Activated naive CD8-positive, alpha-beta T cell treated with anti-CD3 and anti-CD28 coated beads for 36 hours (primary cell): Measurements from ENCODE around the gene GNAZ. TPM values are rescaled to one million over a fixed set of nuclear protein-coding genes. Genes with fewer than 3 reads are reported as not detected.

Experiments used
- DNase-seq: peaks from one replicate; pipeline ENCODE4 v3.0.0; 2021
- H3K27ac Mint-ChIP-seq: one replicate; pipeline ENCODE4 v1.8.0; 2022; ENCODE audit warnings: mild to moderate bottlenecking, moderate library complexity, mixed read lengths
- H3K27me3 Mint-ChIP-seq: one replicate; pipeline ENCODE4 v1.8.0; 2022; ENCODE audit warnings: mild to moderate bottlenecking, mixed read lengths
- H3K36me3 Mint-ChIP-seq: one replicate; pipeline ENCODE4 v1.8.0; 2021; ENCODE audit warnings: mild to moderate bottlenecking, mixed read lengths
- H3K4me1 Mint-ChIP-seq: one replicate; pipeline ENCODE4 v1.8.0; 2021; ENCODE audit warnings: mixed read lengths
- H3K4me3 Mint-ChIP-seq: one replicate; pipeline ENCODE4 v1.8.0; 2022; ENCODE audit warnings: mild to moderate bottlenecking, moderate library complexity, mixed read lengths
- H3K9me3 Mint-ChIP-seq: one replicate; pipeline ENCODE4 v1.8.0; 2022; ENCODE audit warnings: mixed read lengths
- total RNA-seq, 2 experiments: library from RNA; stranded (reverse); gene quantifications; one replicate each; pipeline ENCODE4 v1.2.3, GENCODE V29; 2021

GNAZ gene
- total RNA-seq, 2 experiments from 2014 or later = 0.43 to 0.54 TPM

DNA sequence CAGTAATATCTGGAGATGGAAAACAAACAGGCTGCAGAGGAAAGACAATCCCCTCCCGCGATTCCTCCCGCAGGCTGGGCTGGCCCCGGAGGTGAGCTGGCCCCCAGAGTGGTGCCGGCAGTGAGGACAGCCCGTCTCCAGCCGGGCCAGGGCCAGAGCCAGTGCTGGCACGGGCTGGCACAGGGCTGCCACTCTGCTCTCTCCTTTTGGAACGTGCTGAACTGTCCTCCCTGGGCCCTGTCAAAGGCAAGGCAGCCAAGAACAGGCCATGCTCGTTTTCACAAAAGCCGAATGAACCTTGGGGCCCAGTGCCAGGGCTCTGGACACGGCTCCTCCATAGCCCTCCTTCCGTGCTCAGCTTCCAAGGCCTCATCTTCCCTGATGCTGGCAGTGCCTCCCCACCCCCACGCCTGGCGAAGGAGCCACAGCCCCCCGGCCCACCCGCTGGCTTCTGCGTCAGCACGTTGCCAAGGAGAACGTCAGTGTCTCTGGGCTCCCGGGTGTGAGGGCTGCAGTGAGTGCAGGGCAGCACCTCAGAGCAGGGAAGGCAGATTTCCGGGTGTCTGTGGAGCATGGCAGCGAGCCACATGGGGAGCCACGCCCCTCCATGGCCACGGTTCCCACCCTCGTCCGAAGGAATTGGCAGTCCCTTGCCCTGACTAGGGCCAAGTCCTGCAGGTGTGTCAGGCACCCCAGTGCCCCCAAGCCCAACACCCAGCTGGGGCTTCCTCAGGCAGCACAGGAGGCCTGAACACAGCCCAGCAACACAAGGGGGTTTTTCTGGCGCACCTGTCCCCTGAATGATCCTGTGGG lies 28.6 kb downstream of the GNAZ start:
- Mint-ChIP-seq H3K36me3 (no peaks in the 10 kb centered on the region), H3K27ac (no peak overlapping the region), H3K9me3 (no peaks in the 10 kb centered on the region), H3K4me3 (no peak overlapping the region), H3K27me3 (no peaks in the 10 kb centered on the region), H3K4me1 (no peaks in the 10 kb centered on the region)
- DNase-seq = no peak

DNA sequence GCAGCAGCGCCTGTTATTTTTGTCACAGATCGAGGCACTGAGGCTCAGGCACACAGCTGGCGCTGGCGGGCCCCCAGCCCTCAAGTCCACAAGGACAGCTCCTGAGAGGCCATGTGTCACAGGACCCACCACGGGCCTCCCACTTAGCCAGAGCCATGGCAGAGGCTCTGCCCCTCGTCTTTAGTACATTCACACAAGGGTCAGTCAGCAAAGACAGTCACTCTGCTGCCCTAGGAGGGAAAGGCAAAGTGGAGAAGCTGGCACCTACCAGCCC lies 29.1 kb downstream of the GNAZ start:
- no peak overlapping the region for H3K4me3 Mint-ChIP-seq

DNA sequence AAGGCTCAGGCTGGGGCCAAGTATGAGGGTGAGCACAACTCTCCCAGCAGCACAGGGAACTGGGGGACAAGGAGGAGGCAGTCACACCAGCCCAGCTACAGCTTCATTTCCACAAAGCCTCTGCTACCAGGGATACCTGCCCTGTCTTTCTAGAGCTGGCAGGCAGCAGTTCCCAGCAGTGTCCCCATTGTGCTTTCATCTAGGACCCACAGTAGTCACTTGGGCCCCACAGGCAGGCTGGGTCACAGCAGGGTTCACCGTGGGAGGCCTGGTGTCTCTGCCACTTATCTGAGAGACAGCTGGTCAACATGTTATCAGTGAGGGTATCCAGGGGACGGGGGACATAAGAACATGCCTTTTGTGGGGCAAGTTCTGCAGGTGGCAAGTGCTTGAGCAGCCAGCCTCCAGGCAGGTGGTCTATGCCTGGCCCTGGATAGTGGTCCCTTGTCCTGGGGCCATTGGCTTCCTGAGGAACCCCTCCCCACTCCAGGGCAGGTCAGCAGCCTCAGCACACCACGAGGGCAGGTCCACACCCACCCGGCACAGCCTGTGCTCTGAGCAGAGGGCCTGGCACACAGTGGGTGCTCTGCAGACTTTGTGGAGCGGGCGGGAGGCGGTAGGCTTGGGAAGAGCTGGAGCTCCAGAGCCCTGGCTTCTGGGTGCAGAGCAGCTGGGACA lies 29.9 kb downstream of the GNAZ start:
- H3K27me3 Mint-ChIP-seq = no peaks in the 10 kb centered on the region
- DNase-seq = no peak

More for the DNA sequence above, 29.1 kb downstream of the GNAZ start:
- Mint-ChIP-seq H3K36me3 (no peaks in the 10 kb centered on the region), H3K27ac (no peak overlapping the region), H3K9me3 (no peaks in the 10 kb centered on the region), H3K4me1 (no peaks in the 10 kb centered on the region), H3K27me3 (no peaks in the 10 kb centered on the region)
- DNase-seq = no peak

DNA sequence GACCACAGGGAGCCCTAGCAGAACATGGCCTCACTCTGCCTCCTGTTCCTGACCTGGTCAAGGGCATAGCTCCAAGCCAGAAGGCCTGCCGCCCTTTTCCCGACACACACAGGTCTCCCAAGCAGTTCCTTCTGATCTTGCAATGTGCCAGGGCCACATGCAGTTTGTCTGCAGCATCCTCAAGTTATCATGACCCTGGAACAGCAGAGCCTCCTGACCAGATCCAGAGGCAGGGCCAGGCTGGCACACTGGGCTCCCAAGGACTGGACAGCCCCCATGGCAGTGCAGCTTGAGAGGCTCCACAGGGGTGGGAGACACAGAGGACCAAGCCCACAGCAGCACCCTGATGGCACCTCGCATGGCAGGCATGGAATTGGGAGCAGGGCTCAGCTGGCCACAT lies 31.2 kb downstream of the GNAZ start:
- Mint-ChIP-seq H3K27ac (no peak overlapping the region), H3K9me3 (no peaks in the 10 kb centered on the region), H3K36me3 (no peaks in the 10 kb centered on the region), H3K27me3 (no peaks in the 10 kb centered on the region), H3K4me3 (no peak overlapping the region), H3K4me1 (no peaks in the 10 kb centered on the region)
- no peak for DNase-seq

More for the DNA sequence above, 29.9 kb downstream of the GNAZ start:
- no peak overlapping the region for H3K27ac Mint-ChIP-seq
- H3K9me3 Mint-ChIP-seq = no peaks in the 10 kb centered on the region
- H3K4me1 Mint-ChIP-seq = no peaks in the 10 kb centered on the region
- no peak overlapping the region for H3K4me3 Mint-ChIP-seq
- H3K36me3 Mint-ChIP-seq = no peaks in the 10 kb centered on the region

DNA sequence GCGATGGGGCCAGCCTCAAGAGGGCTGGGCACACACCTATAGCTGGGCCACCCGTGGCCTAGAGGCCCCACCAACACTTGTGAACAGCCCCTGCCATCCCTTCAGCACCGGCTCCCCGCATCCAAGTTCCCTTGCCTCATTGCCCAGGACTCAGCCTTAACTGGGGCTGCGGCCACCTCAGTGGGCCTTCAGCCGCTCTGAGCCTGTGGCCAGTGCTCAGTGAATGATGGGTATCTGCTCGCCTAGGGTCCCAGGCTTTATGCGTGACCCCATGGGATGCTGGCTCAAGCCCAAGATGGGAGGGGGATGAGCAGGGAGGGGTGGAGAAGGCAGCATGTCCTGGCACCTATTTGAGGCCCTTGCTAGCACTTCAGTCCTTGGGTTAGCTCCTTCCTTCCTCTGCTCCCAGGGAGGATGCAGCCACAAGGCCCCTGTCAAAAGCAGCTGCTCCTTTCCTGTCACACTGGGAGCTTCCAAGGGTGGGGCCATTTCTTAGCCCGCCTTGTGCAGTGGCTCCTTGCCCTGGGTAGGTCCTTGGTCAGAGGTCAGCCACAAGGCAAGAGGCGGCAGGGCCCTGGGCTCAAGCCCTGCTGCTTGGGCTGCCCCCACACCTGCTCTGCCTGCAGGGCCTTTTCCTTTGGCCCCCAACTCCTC lies 31.8 kb downstream of the GNAZ start:
- H3K9me3 Mint-ChIP-seq = no peaks in the 10 kb centered on the region
- DNase-seq = no peak
- H3K4me3 Mint-ChIP-seq = no peak overlapping the region
- H3K4me1 Mint-ChIP-seq = no peaks in the 10 kb centered on the region
- no peak overlapping the region for H3K27ac Mint-ChIP-seq
- no peaks in the 10 kb centered on the region for H3K27me3 Mint-ChIP-seq
- no peaks in the 10 kb centered on the region for H3K36me3 Mint-ChIP-seq

DNA sequence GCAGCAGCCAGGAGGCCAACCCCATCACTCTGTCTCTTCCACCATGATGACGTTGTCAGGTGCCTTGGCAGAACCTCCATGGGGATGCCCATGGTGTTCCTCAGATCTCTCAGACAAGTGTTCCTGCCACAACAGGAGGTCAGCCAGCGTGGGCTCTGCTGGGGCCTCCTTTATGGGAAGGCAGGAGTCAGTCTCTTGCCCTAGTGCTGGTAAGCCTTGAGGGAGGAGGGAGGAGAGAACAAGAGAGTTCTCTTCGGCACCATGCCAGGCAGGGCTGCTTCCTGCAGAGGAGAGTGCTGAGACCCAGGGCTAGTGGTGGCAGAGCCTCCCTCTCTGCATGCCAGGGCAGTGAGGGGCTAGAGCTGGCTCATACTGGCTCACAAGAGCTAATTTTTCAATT lies 32.5 kb downstream of the GNAZ start:
- no peak overlapping the region for H3K4me3 Mint-ChIP-seq
- no peaks in the 10 kb centered on the region for H3K27me3 Mint-ChIP-seq

DNA sequence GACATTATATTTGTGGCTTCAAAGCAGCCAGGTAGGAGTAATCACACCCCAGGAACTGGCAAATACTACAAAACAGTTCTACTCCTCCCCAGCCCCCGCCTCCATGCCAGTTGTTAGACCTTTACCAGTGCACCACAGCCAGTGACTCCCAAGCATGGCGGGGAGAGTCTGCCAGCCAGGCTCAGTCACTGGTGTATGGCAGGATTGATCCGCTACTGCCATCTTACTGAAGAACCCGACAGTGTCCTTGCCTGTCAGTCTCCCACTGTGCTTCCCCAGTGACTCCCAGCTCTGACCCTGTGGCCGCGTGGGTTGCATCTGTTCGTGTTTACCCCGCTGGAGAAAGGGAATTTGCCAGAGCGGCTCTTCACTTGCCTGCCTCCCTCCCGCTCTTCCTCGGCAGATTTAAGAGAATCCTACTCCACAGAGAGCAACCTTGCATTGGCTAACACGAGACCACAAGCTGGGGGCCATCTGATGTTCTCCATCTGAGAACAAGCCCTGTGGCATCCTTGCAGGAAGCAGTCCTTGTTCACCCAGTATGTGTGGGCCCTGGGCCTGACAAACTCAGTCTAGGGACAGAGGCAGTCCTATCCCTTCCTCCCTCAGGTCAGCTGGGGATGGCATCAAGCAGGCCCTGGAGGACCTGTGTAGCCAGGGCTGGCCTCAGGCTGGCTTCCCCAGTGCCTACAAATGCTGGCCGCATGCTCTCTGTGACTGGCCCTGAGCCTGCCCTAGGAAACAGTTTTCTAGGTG lies 33.1 kb downstream of the GNAZ start:
- Mint-ChIP-seq H3K27ac (no peak overlapping the region), H3K27me3 (no peaks in the 10 kb centered on the region), H3K36me3 (no peaks in the 10 kb centered on the region), H3K4me3 (no peak overlapping the region), H3K4me1 (no peaks in the 10 kb centered on the region), H3K9me3 (no peaks in the 10 kb centered on the region)
- no peak for DNase-seq

More for the DNA sequence above, 32.5 kb downstream of the GNAZ start:
- Mint-ChIP-seq H3K36me3 (no peaks in the 10 kb centered on the region), H3K4me1 (no peaks in the 10 kb centered on the region), H3K9me3 (no peaks in the 10 kb centered on the region), H3K27ac (no peak overlapping the region)
- DNase-seq = no peak

DNA sequence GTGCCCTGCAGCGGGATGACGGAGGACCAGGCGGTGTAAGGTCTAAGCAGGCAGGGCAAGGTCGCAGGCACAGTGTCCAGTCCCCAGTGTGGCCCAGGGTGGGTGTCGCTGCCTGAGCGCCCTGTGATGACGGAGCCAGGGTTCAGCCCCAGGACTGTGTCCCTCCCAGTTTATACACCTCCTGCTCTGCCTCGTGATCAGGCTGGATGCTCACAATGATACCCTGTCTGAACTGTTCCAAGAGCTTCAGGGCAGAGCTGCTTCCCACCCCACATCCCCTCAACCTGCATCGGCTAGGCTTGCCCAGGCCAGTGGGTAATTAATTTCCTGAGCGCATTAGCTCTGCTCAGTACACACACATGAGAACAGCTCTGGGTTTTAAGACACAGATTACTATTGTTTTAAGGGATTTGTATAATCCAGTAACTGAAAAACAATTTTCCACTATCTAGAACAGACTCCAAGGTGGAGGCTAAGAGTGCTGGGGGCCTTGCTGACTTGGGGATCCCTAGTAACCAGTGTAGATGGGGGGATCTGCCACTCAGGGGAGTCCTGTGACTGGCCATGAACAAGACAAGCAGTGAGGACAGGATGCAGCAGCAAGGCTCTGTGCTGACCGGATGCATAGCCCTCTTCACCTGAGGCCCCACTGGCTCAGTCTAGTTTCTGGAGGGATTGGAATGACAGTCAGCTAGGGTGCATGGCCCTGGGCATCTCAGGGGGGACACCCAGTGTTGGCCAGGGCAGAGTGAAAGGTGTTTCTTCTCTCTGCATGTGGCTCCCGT lies 34.1 kb downstream of the GNAZ start:
- Mint-ChIP-seq H3K9me3 (no peaks in the 10 kb centered on the region), H3K4me3 (no peak overlapping the region), H3K27me3 (no peaks in the 10 kb centered on the region), H3K36me3 (no peaks in the 10 kb centered on the region), H3K27ac (no peak overlapping the region), H3K4me1 (no peaks in the 10 kb centered on the region)
- DNase-seq = no peak

DNA sequence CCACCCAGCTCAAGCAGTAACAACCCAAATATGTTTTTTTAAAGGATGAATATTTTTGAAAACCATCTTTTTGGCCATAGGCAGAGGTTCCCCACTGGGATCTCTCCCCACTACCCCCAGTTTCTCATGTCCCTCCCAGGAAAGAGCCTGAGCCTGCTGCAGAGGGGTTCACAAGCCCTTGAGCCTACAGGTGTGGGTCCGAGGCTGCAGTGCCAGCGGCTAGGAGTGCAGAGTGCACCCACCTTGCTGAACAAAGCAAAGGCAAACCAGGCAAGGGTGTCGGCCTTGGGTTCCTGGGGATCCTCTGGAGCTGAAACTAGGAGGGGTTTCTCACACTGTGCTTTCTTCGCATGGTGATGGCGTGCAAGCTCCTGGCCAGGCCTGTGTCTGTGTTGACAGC lies 35.0 kb downstream of the GNAZ start:
- Mint-ChIP-seq H3K4me3 (no peak overlapping the region), H3K4me1 (no peaks in the 10 kb centered on the region), H3K27me3 (no peaks in the 10 kb centered on the region), H3K9me3 (no peaks in the 10 kb centered on the region), H3K27ac (no peak overlapping the region), H3K36me3 (no peaks in the 10 kb centered on the region)
- no peak for DNase-seq

DNA sequence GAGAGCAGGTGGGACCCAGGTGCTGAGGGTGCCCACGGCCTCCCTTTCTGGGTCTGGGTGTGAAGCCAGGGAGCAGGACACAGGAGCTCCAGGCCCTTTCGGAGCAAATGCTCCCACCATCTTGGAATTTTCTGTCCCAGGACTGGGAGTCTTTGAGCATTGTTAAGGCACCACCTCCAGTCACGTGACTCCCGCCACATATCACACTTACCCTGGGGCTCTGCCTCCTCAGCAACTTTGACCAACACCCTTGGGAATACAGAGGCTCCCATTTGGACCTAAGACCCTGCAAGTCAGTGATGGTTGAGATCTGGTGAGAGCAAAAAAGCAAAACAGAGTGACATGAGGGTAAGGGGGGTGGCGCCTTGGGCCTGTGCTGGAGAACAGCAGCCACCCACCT lies 35.6 kb downstream of the GNAZ start:
- no peak for DNase-seq
- Mint-ChIP-seq H3K27ac (no peak overlapping the region), H3K4me1 (no peaks in the 10 kb centered on the region), H3K9me3 (no peaks in the 10 kb centered on the region), H3K4me3 (no peak overlapping the region), H3K36me3 (no peaks in the 10 kb centered on the region), H3K27me3 (no peaks in the 10 kb centered on the region)

DNA sequence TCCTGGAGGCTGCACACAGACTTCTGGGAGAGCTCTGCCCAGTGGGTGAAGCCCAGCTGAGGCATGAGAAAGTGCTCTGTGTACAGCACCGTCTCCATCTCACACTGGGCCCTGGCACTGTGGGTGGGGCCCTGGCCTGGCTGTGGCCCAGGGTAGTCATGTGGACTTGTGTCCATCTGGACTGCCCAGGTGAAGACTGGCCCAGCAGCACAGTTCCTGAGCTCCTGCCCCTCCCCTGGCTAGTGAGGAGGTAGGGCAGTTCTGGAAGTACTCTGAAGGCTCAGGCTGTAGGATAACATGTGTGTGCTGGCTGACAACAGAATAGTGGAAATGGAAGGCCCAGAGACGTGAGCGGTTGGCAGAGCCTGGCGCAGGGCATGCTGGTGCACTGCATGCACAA lies 36.0 kb downstream of the GNAZ start:
- no peaks in the 10 kb centered on the region for H3K27me3 Mint-ChIP-seq
- no peak for DNase-seq
- no peak overlapping the region for H3K4me3 Mint-ChIP-seq
- no peaks in the 10 kb centered on the region for H3K9me3 Mint-ChIP-seq
- H3K4me1 Mint-ChIP-seq = no peaks in the 10 kb centered on the region
- no peak overlapping the region for H3K27ac Mint-ChIP-seq
- no peaks in the 10 kb centered on the region for H3K36me3 Mint-ChIP-seq

DNA sequence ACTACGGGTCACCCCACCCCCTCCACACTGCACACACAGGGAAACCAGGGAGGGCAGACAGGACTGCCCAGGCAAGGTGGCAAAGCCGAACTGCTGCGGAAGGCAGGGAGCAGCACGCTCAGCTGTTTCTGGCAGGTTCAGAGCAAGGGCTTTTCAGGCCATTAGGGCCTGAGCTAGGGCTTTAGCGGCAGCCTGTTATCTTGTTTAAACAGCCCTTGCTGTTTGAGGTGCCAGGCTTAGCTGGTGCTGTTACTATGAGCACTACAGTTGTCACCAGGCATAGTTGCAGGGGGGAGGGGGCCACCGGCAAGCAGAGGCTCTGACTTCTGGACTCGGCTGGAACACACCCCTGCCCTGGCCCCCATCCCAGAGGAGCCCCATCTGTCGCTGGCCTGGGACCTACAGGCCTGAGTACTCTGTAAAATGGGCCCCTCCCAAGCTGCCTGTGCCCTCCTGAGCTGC lies 36.6 kb downstream of the GNAZ start:
- H3K27me3 Mint-ChIP-seq = no peaks in the 10 kb centered on the region
- no peaks in the 10 kb centered on the region for H3K4me1 Mint-ChIP-seq
- no peaks in the 10 kb centered on the region for H3K9me3 Mint-ChIP-seq
- H3K4me3 Mint-ChIP-seq = no peak overlapping the region
- no peak for DNase-seq
- no peaks in the 10 kb centered on the region for H3K36me3 Mint-ChIP-seq
- H3K27ac Mint-ChIP-seq = no peak overlapping the region

DNA sequence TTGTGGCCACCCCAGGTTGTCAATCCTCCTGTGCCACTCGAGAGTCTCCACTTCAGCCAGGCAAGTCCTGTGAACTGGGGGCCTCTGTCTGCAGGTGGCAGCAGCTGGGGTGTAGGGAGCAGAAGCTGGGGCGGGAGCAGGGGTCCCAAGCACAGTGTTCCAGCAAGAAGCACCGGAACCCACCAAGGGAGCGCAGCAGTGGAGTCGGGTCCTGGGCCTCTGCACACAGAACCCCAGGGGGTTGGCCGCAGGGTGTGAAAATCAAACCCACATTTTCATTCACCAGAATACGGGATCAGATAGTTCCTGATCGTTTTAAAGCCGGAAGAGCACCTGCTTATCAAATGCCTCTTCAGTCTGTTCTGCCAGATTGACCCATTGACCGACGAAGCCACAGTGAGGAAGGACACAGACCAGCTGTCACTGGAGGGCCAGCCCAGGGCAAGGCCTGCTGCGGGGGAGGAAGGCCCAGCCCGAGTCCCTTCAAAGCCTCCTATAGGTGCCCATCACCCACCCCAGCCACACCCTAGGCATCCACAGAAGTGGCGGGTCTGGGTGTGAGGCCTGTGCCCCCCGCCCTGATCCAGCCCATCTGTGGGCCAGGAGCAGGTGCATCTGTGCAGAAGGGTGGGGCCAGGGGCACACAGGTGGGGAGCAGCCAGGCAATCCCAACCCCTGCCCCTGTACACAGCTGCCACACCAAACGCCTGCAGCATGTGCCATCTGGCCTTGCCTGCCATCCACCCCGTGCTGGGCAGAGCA lies 37.3 kb downstream of the GNAZ start:
- no peak for DNase-seq
- no peaks in the 10 kb centered on the region for H3K9me3 Mint-ChIP-seq
- no peak overlapping the region for H3K4me3 Mint-ChIP-seq
- H3K27ac Mint-ChIP-seq = no peak overlapping the region
- H3K36me3 Mint-ChIP-seq = no peaks in the 10 kb centered on the region
- no peaks in the 10 kb centered on the region for H3K4me1 Mint-ChIP-seq
- no peaks in the 10 kb centered on the region for H3K27me3 Mint-ChIP-seq
